ENCODE results near the gene ACAA1. TPM values are rescaled to one million over a fixed set of nuclear protein-coding genes. Genes with fewer than 3 reads are reported as not detected.
A peak's percentile ranks its signal among the peaks of the same experiment; 100 is the strongest.

Gene ACAA1
- total RNA-seq, 2 experiments from 2014 or later = 13.3 to 50.3 TPM

GRCh38 chr3:38131621-38132369, 5.1 kb downstream of the ACAA1 start:
- Histone ChIP-seq H3K4me3 (ENCODE audit: low read depth, low read length, poor library complexity, severe bottlenecking) (no peak overlapping the region), H4K20me1 (ENCODE audit: insufficient read depth, low read length) (no peaks in the 10 kb centered on the region; the same call in 1 of the 2 replicates), H2AFZ (ENCODE audit: low read length) (no peak overlapping the region), H3K27ac (ENCODE audit: low read depth, low read length, poor library complexity, severe bottlenecking) (no peak overlapping the region), H3K79me2 (ENCODE audit: insufficient read depth, low read depth, low read length) (peaks cover 10% of the 10 kb centered on the region; the same call in 1 of the 2 replicates), H3K4me1 (ENCODE audit: insufficient read depth, low read length, poor library complexity, severe bottlenecking) (peaks cover 12% of the 10 kb centered on the region), H3K36me3 (ENCODE audit: insufficient read depth, low read length) (peaks cover 68% of the 10 kb centered on the region), H3K9me2 (ENCODE audit: insufficient read depth, low read length) (no peaks in the 10 kb centered on the region), H3K9me3 (ENCODE audit: low read length) (no peaks in the 10 kb centered on the region), H3K4me2 (ENCODE audit: low read length) (no peak overlapping the region)
- POLR2A ChIA-PET = interaction anchor here (0.6 kb wide), 1 partner anchor 823 kb away, joined by 3 read pairs; no protein-coding TSS in a partner anchor
- DNase-seq (ENCODE audit: low spot score) = no peak
- intact Hi-C loops (cut with micrococcal nuclease; ENCODE audit: unreplicated experiment) = no loop called here
- no TSS peak for BruUV-seq (replicated peaks)
- peak; percentile 71 for TF ChIP-seq CTCF (conservative IDR thresholded peaks at IDR 0.05; ENCODE audit: low read length)
- TF ChIP-seq EZH2phosphoT487 (IDR thresholded peaks at IDR 0.05; ENCODE audit: borderline replicate concordance, low read depth, low read length) = no peak
- CTCF ChIA-PET (ENCODE audit: unreplicated experiment) = interaction anchor here (0.5 kb wide), 1 partner anchor 95 kb away, joined by 3 read pairs; no protein-coding TSS in a partner anchor

GRCh38 chr3:38130631-38131065, 6.3 kb downstream of the ACAA1 start:
- H4K20me1 ChIP-seq (ENCODE audit: insufficient read depth, low read length) = no peaks in the 10 kb centered on the region
- CTCF ChIA-PET (ENCODE audit: unreplicated experiment) = no interaction called here
- intact Hi-C loops (cut with micrococcal nuclease; ENCODE audit: unreplicated experiment) = no loop called here
- H3K27ac ChIP-seq (ENCODE audit: low read depth, low read length, poor library complexity, severe bottlenecking) = no peak overlapping the region
- no peak overlapping the region for H3K4me2 ChIP-seq (ENCODE audit: low read length)
- 0 out of 2 replicates have a peak, but pooled peaks cover under 1% of the 10 kb centered on the region for H3K79me2 ChIP-seq (ENCODE audit: insufficient read depth, low read depth, low read length)
- no peak for DNase-seq (ENCODE audit: low spot score)
- peaks cover 79% of the 10 kb centered on the region for H3K36me3 ChIP-seq (ENCODE audit: insufficient read depth, low read length)
- no peak overlapping the region for H2AFZ ChIP-seq (ENCODE audit: low read length)
- TF ChIP-seq CTCF (conservative IDR thresholded peaks at IDR 0.05; ENCODE audit: low read length) (no peak), EZH2phosphoT487 (IDR thresholded peaks at IDR 0.05; ENCODE audit: borderline replicate concordance, low read depth, low read length) (no peak)
- no peaks in the 10 kb centered on the region for H3K9me3 ChIP-seq (ENCODE audit: low read length)
- no TSS peak for BruUV-seq (replicated peaks)
- peaks cover 6% of the 10 kb centered on the region for H3K4me1 ChIP-seq (ENCODE audit: insufficient read depth, low read length, poor library complexity, severe bottlenecking)
- POLR2A ChIA-PET = interaction anchor here (0.6 kb wide), 1 partner anchor 503 kb away, joined by 3 read pairs; no protein-coding TSS in a partner anchor
- H3K4me3 ChIP-seq (ENCODE audit: low read depth, low read length, poor library complexity, severe bottlenecking) = no peak overlapping the region
- H3K9me2 ChIP-seq (ENCODE audit: insufficient read depth, low read length) = no peaks in the 10 kb centered on the region

- H3K4me3 ChIP-seq (ENCODE audit: low read depth, low read length, poor library complexity, severe bottlenecking) = no peak overlapping the region
- H2AFZ ChIP-seq (ENCODE audit: low read length) = no peak overlapping the region
- H3K36me3 ChIP-seq (ENCODE audit: insufficient read depth, low read length) = peaks cover 90% of the 10 kb centered on the region
- H3K4me1 ChIP-seq (ENCODE audit: insufficient read depth, low read length, poor library complexity, severe bottlenecking) = no peaks in the 10 kb centered on the region
- H3K79me2 ChIP-seq (ENCODE audit: insufficient read depth, low read depth, low read length) = no peaks in the 10 kb centered on the region
- H3K4me2 ChIP-seq (ENCODE audit: low read length) = no peak overlapping the region
- ChIA-PET POLR2A (interaction anchor here (0.6 kb wide), 1 partner anchor 158 kb away, joined by 3 read pairs; no protein-coding TSS in a partner anchor), CTCF (ENCODE audit: unreplicated experiment) (interaction anchor here (0.7 kb wide), 1 partner anchor 11 kb away, joined by 3 read pairs; no protein-coding TSS in a partner anchor)
- no peaks in the 10 kb centered on the region for H3K9me3 ChIP-seq (ENCODE audit: low read length)
- TF ChIP-seq CTCF (conservative IDR thresholded peaks at IDR 0.05; ENCODE audit: low read length) (no peak), EZH2phosphoT487 (IDR thresholded peaks at IDR 0.05; ENCODE audit: borderline replicate concordance, low read depth, low read length) (no peak)
- intact Hi-C loops (cut with micrococcal nuclease; ENCODE audit: unreplicated experiment) = no loop called here
- DNase-seq (ENCODE audit: low spot score) = no peak
- H4K20me1 ChIP-seq (ENCODE audit: insufficient read depth, low read length) = no peaks in the 10 kb centered on the region
- no peaks in the 10 kb centered on the region for H3K9me2 ChIP-seq (ENCODE audit: insufficient read depth, low read length)
- BruUV-seq (replicated peaks) = no TSS peak
- no peak overlapping the region for H3K27ac ChIP-seq (ENCODE audit: low read depth, low read length, poor library complexity, severe bottlenecking)
These were observed 7.9 kb downstream of the ACAA1 start for GRCh38 chr3:38129058-38129457.

Data from OCI-LY7 (cell line).